ENCODE measurements around the gene UBQLN4. TPM values are rescaled to one million over a fixed set of nuclear protein-coding genes. Genes with fewer than 3 reads are reported as not detected.
A peak's percentile ranks its signal among the peaks of the same experiment; 100 is the strongest.

UBQLN4 gene
- total and polyA plus RNA-seq, 2 donors (not counting 3 experiments of a cell fraction or from before 2014, with no cell fraction given) = 50.5 to 50.8 TPM

- BruUV-seq (replicated peaks) = no TSS peak
- H4K20me1 ChIP-seq (replicated peaks; ENCODE audit: control insufficient read depth, extremely low read depth, insufficient read depth, low read length) = no peaks in the 10 kb centered on the region
- no peak for TF ChIP-seq CTCF (IDR thresholded peaks at IDR 0.05; ENCODE audit: extremely low read depth in 1 of 2, insufficient read depth in 1 of 2, low read depth in 1 of 2, low read length in 2 of 2)
- no peak for TF ChIP-seq MAX (IDR thresholded peaks at IDR 0.05; ENCODE audit: insufficient read depth, insufficient read length)
- CTCF ChIA-PET = no interaction called here
- H3K4me3 ChIP-seq (replicated peaks in 1 of 3; ENCODE audit: insufficient read depth in 1 of 3, low read depth in 1 of 3, low read length in 3 of 3) = no peak overlapping the region
- intact Hi-C loops (cut with micrococcal nuclease) = no loop called here
- FAIRE-seq (no peak), DNase-seq (ENCODE audit: low read depth, low spot score) (no peak)
- H2AFZ ChIP-seq (ENCODE audit: low read depth, low read length) = no peak overlapping the region
- POLR2A ChIA-PET = no interaction called here
- no peak overlapping the region for H3K9ac ChIP-seq (replicated peaks; ENCODE audit: extremely low read depth, insufficient read depth, low read length)
- no peaks in the 10 kb centered on the region for H3K9me3 ChIP-seq (replicated peaks; ENCODE audit: control insufficient read depth, insufficient read depth, low read length)
- H3K9me1 ChIP-seq (replicated peaks; ENCODE audit: control insufficient read depth, extremely low read depth, insufficient read depth, low read length) = no peaks in the 10 kb centered on the region
- no peak overlapping the region for H3K4me2 ChIP-seq (ENCODE audit: insufficient read depth, low read length)
- dilution Hi-C loops (cut with MboI; ENCODE audit: extremely low pct_ligation_motif_present, low sequenced_read_pairs) = no loop called here
- H3K79me2 ChIP-seq (ENCODE audit: control insufficient read depth, insufficient read depth, low read length) = peaks cover 46% of the 10 kb centered on the region
- no peak overlapping the region for H3K27ac ChIP-seq (ENCODE audit: insufficient read depth, low read depth, low read length)
- no peaks in the 10 kb centered on the region for H3K27me3 ChIP-seq (ENCODE audit: control insufficient read depth in 2 of 2, insufficient read depth in 2 of 2, low read length in 2 of 2)
- peaks cover 14% of the 10 kb centered on the region for H3K4me1 ChIP-seq (ENCODE audit: control insufficient read depth, extremely low read depth, insufficient read depth, low read length)
- peaks cover 8 to 35% of the 10 kb centered on the region in 2 experiments for H3K36me3 ChIP-seq (ENCODE audit: control insufficient read depth in 2 of 2, extremely low read depth in 1 of 2, insufficient read depth in 2 of 2, low read length in 2 of 2)
Observed at GRCh38 chr1:156077430-156077760, 23.8 kb upstream of the UBQLN4 start.

GRCh38 chr1:156076609-156077429 is 23.2 kb upstream of the UBQLN4 start:
- FAIRE-seq (no peak), DNase-seq (ENCODE audit: low read depth, low spot score) (no peak)
- dilution Hi-C loops (cut with MboI; ENCODE audit: extremely low pct_ligation_motif_present, low sequenced_read_pairs) (no loop called here), intact Hi-C loops (cut with micrococcal nuclease) (no loop called here)
- H3K79me2 ChIP-seq (ENCODE audit: control insufficient read depth, insufficient read depth, low read length) = peaks cover 45% of the 10 kb centered on the region
- POLR2A ChIA-PET = no interaction called here
- H4K20me1 ChIP-seq (replicated peaks; ENCODE audit: control insufficient read depth, extremely low read depth, insufficient read depth, low read length) = no peaks in the 10 kb centered on the region
- H3K36me3 ChIP-seq (ENCODE audit: control insufficient read depth in 2 of 2, extremely low read depth in 1 of 2, insufficient read depth in 2 of 2, low read length in 2 of 2) = peaks cover 8 to 37% of the 10 kb centered on the region in 2 experiments
- CTCF ChIA-PET = no interaction called here
- BruUV-seq (replicated peaks) = no TSS peak
- no peaks in the 10 kb centered on the region for H3K9me3 ChIP-seq (replicated peaks; ENCODE audit: control insufficient read depth, insufficient read depth, low read length)
- H3K9ac ChIP-seq (replicated peaks; ENCODE audit: extremely low read depth, insufficient read depth, low read length) = no peak overlapping the region
- H3K27ac ChIP-seq (ENCODE audit: insufficient read depth, low read depth, low read length) = no peak overlapping the region
- peak overlapping the region; percentile 28 for H3K4me2 ChIP-seq (ENCODE audit: insufficient read depth, low read length)
- no peaks in the 10 kb centered on the region for H3K27me3 ChIP-seq (ENCODE audit: control insufficient read depth in 2 of 2, insufficient read depth in 2 of 2, low read length in 2 of 2)
- no peak overlapping the region for H2AFZ ChIP-seq (ENCODE audit: low read depth, low read length)
- H3K9me1 ChIP-seq (replicated peaks; ENCODE audit: control insufficient read depth, extremely low read depth, insufficient read depth, low read length) = no peaks in the 10 kb centered on the region
- TF ChIP-seq CTCF (IDR thresholded peaks at IDR 0.05; ENCODE audit: extremely low read depth in 1 of 2, insufficient read depth in 1 of 2, low read depth in 1 of 2, low read length in 2 of 2) (no peak), JUN (IDR thresholded peaks at IDR 0.05; ENCODE audit: borderline replicate concordance, insufficient read depth, insufficient read length, low read depth) (no peak), MYC (IDR thresholded peaks at IDR 0.05; ENCODE audit: low read depth, low read length) (no peak), GATA2 (IDR thresholded peaks at IDR 0.05; ENCODE audit: insufficient read depth, insufficient read length, low read depth, low read length) (no peak), POLR2AphosphoS5 (IDR thresholded peaks at IDR 0.05; ENCODE audit: insufficient read depth, low read depth, low read length) (no peak), POLR2A (IDR thresholded peaks at IDR 0.05; ENCODE audit: low read depth, low read length) (no peak), MAX (IDR thresholded peaks at IDR 0.05; ENCODE audit: insufficient read depth, insufficient read length) (no peak), EZH2 (IDR thresholded peaks at IDR 0.05; ENCODE audit: borderline replicate concordance, low read depth, low read length, severe bottlenecking) (no peak), FOS (IDR thresholded peaks at IDR 0.05; ENCODE audit: borderline replicate concordance, insufficient read depth, low read length) (no peak)
- H3K4me1 ChIP-seq (ENCODE audit: control insufficient read depth, extremely low read depth, insufficient read depth, low read length) = peaks cover 14% of the 10 kb centered on the region
- H3K4me3 ChIP-seq (replicated peaks in 1 of 3; ENCODE audit: insufficient read depth in 1 of 3, low read depth in 1 of 3, low read length in 3 of 3) = no peak overlapping the region

Measured in endothelial cell of umbilical vein (primary cell).